Retinal pigment epithelial cell (primary cell): ENCODE measurements around the gene MDN1.

Experiments
- DNase-seq: peaks from one replicate; pipeline ENCODE4 v3.0.0-alpha.2; 2010; ENCODE audit warnings: low read depth
- H3K4me3 ChIP-seq: 2 replicates; pipeline ENCODE4 v1.5.1; 2011; ENCODE audit warnings: mild to moderate bottlenecking, low read length, control low read depth, moderate library complexity
- CTCF ChIP-seq: conservative IDR thresholded peaks from 2 replicates; pipeline ENCODE4 v1.5.1; 2011; ENCODE audit warnings: low read depth, low read length, control low read depth, inconsistent platforms

MDN1 gene

GRCh38 chr6:89661559-89661958 lies 158.0 kb downstream of the MDN1 start:
- no peak for TF ChIP-seq CTCF
- DNase-seq: no peak
- no peak overlapping the region for H3K4me3 ChIP-seq

GRCh38 chr6:89660981-89661380 lies 158.6 kb downstream of the MDN1 start:
- DNase-seq: no peak
- H3K4me3 ChIP-seq: no peak overlapping the region
- no peak for TF ChIP-seq CTCF

GRCh38 chr6:89657445-89658158 lies 162.0 kb downstream of the MDN1 start:
- DNase-seq: no peak
- H3K4me3 ChIP-seq: no peak overlapping the region
- no peak for TF ChIP-seq CTCF

GRCh38 chr6:89655122-89655521 lies 164.5 kb downstream of the MDN1 start:
- TF ChIP-seq CTCF: no peak
- DNase-seq: no peak
- no peak overlapping the region for H3K4me3 ChIP-seq

- no peak for DNase-seq
- H3K4me3 ChIP-seq: no peak overlapping the region
- TF ChIP-seq CTCF: no peak
Measured at GRCh38 chr6:89650579-89650978, 169.0 kb downstream of the MDN1 start.

GRCh38 chr6:89649682-89650081 lies 169.9 kb downstream of the MDN1 start:
- DNase-seq: no peak
- no peak overlapping the region for H3K4me3 ChIP-seq
- TF ChIP-seq CTCF: no peak

- no peak for DNase-seq
- TF ChIP-seq CTCF: no peak
- H3K4me3 ChIP-seq: no peak overlapping the region
Measured at GRCh38 chr6:89644864-89645263, 174.7 kb downstream of the MDN1 start.
